Skeletal muscle satellite cell (primary cell): ENCODE measurements around the gene SLC16A12.

Experiments used
- H3K27me3 ChIP-seq: 2 replicates; pipeline ENCODE4 v1.7.0; 2013; ENCODE audit warnings: low read length; ENCODE audit not compliant: control insufficient read depth, insufficient read depth
- H3K36me3 ChIP-seq: 2 replicates; pipeline ENCODE4 v1.7.0; 2013; ENCODE audit warnings: mild to moderate bottlenecking, control low read depth, low read length; ENCODE audit not compliant: insufficient read depth
- H3K4me1 ChIP-seq: 2 replicates; pipeline ENCODE4 v1.7.0; 2013; ENCODE audit warnings: low read length; ENCODE audit not compliant: control insufficient read depth, insufficient read depth
- H3K4me2 ChIP-seq: 2 replicates; pipeline ENCODE4 v1.7.0; 2013; ENCODE audit warnings: mild to moderate bottlenecking, low read length
- H3K4me3 ChIP-seq: 2 replicates; pipeline ENCODE4 v1.7.0; 2013; ENCODE audit warnings: low read length
- H3K9ac ChIP-seq: 2 replicates; pipeline ENCODE4 v1.7.0; 2013; ENCODE audit warnings: mild to moderate bottlenecking, low read depth, low read length, moderate library complexity
- H3K9me3 ChIP-seq: replicated peaks from 2 replicates; pipeline ENCODE4 v1.7.0; 2013; ENCODE audit warnings: mild to moderate bottlenecking, control low read depth, low read length

Gene SLC16A12

DNA sequence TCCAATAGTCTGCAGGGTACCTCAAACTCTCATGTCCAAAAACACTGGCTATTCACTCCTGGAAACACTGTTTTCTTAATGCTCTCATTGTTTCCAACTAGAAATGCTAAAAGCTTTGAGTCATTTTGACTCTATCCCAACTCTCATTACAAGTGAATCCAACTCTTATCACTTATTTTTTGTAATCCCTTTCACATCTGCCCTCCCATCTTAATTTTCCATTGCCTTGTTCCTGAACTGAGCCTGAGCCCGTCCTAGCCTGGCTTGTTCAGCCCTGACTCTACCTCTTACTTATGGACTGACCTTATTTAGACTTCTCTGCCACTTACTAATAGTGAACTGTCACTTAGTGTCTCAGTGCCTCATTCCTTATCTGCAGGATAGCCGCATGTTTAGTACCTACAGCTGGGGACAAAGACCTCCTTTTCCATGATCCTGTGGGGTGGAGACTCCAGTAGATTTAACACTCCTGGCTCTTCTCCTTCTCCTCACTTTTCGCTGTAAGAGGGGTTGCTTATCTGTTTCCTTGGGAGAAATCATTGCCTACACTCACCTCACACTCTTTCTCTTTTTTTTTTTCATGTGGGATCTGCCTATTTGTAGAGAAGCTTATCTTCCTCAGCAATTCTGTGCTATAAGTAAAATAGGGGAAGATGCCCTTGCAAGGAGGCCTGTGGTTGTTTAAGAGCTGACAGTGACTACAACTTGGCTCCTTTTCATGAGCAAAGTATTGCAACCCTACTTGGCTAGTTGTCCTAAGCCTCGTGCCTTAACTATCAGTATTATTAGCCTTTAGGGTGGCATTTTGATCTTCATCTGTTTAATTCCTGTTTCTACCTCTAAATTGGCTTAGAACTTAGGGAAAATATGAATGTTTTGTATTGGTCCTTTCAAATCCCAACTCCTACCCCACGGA is 56.4 kb downstream of the SLC16A12 start:
- Histone ChIP-seq H3K4me3 (no peak overlapping the region), H3K4me2 (no peak overlapping the region), H3K36me3 (no peaks in the 10 kb centered on the region), H3K9ac (peak overlapping the region; percentile 51), H3K27me3 (no peaks in the 10 kb centered on the region), H3K4me1 (peaks cover 69% of the 10 kb centered on the region), H3K9me3 (no peaks in the 10 kb centered on the region)

GRCh38 chr10:89478085-89478738 is 57.2 kb downstream of the SLC16A12 start:
- Histone ChIP-seq H3K9ac (peak overlapping the region; percentile 9), H3K4me3 (no peak overlapping the region), H3K27me3 (no peaks in the 10 kb centered on the region), H3K4me2 (no peak overlapping the region), H3K9me3 (no peaks in the 10 kb centered on the region), H3K4me1 (peaks cover 69% of the 10 kb centered on the region), H3K36me3 (no peaks in the 10 kb centered on the region)

DNA sequence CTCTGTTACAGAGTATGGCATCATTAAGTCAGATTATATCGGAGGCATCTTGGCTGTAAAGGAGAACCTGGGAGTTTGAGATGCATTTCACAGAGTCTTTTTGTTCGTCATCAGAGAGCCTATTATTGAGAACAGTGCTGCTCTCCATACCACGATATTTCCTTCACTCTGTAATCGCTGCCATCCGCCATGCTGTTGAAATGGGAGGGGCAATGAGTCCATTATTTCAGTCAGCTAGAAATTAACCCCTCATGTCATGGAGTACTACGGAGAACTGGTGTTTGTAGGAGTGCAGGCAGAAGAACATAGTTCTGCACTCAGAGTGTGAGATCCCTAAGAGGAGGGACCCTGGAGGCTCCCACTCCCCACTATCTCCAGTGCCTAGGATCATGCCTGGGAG is 59.2 kb downstream of the SLC16A12 start:
- Histone ChIP-seq H3K36me3 (no peaks in the 10 kb centered on the region), H3K9me3 (no peaks in the 10 kb centered on the region), H3K4me1 (peaks cover 63% of the 10 kb centered on the region), H3K9ac (peak overlapping the region; percentile 34), H3K4me3 (no peak overlapping the region), H3K4me2 (peak overlapping the region; percentile 35), H3K27me3 (no peaks in the 10 kb centered on the region)

DNA sequence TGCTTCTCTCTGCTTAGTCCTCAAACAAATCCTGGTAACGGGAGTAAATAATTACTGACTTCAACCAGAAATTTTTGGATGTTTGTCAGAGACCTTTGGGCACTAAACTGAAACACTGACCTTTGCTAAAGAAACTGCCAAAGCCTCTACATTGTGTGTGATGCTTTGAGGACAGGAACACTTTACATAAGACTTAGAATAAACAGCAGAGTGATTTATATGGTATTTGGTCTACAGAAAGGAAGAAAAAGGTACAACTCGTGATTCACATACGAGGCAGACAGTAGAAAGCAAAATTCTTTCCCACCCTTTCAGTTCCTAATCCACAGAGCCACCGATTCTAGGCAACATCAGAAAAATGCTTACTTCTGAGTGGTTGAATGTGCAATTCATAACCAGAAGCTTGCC is 59.8 kb downstream of the SLC16A12 start:
- Histone ChIP-seq H3K4me1 (peaks cover 63% of the 10 kb centered on the region), H3K36me3 (no peaks in the 10 kb centered on the region), H3K4me3 (no peak overlapping the region), H3K9me3 (no peaks in the 10 kb centered on the region), H3K9ac (peak overlapping the region; percentile 34), H3K4me2 (peak overlapping the region; percentile 35), H3K27me3 (no peaks in the 10 kb centered on the region)

- Histone ChIP-seq H3K36me3 (no peaks in the 10 kb centered on the region), H3K9me3 (no peaks in the 10 kb centered on the region)
These were observed 60.3 kb downstream of the SLC16A12 start for GRCh38 chr10:89475125-89475524.

GRCh38 chr10:89474452-89474851 is 60.9 kb downstream of the SLC16A12 start:
- Histone ChIP-seq H3K36me3 (no peaks in the 10 kb centered on the region), H3K4me3 (no peak overlapping the region), H3K9me3 (no peaks in the 10 kb centered on the region), H3K27me3 (no peaks in the 10 kb centered on the region), H3K9ac (no peak overlapping the region), H3K4me2 (no peak overlapping the region), H3K4me1 (peaks cover 63% of the 10 kb centered on the region)

More at GRCh38 chr10:89475125-89475524, 60.3 kb downstream of the SLC16A12 start:
- H3K9ac ChIP-seq = peak overlapping the region; percentile 34
- peaks cover 63% of the 10 kb centered on the region for H3K4me1 ChIP-seq
- no peaks in the 10 kb centered on the region for H3K27me3 ChIP-seq
- H3K4me3 ChIP-seq = no peak overlapping the region
- H3K4me2 ChIP-seq = no peak overlapping the region

- peak overlapping the region; percentile 3 for H3K9ac ChIP-seq
- no peaks in the 10 kb centered on the region for H3K36me3 ChIP-seq
- no peak overlapping the region for H3K4me3 ChIP-seq
- no peaks in the 10 kb centered on the region for H3K27me3 ChIP-seq
- no peak overlapping the region for H3K4me2 ChIP-seq
- H3K4me1 ChIP-seq = peaks cover 59% of the 10 kb centered on the region
- H3K9me3 ChIP-seq = no peaks in the 10 kb centered on the region
These were observed 64.1 kb downstream of the SLC16A12 start for GRCh38 chr10:89471110-89471809.

DNA sequence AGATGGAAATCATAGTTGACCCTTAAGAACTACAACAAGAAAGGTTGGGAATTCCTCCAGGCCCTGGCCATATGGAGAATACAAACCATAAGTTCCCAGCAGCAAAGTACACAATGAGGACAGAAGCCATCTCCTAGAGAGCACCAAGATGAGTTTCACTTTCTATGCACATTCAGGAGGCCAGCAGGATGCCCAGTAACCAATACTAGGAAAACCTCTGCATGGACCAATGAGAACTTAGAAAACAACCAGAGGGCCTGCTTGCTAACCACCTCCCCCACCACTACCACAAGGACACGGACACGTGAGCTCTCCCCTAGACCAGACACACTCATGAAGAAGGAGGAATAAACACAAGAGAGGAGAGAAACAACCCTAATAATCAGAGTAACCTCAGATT is 64.8 kb downstream of the SLC16A12 start:
- no peaks in the 10 kb centered on the region for H3K9me3 ChIP-seq
- H3K4me3 ChIP-seq = no peak overlapping the region
- H3K4me1 ChIP-seq = peaks cover 55% of the 10 kb centered on the region
- no peaks in the 10 kb centered on the region for H3K36me3 ChIP-seq
- peak overlapping the region; percentile 1 for H3K4me2 ChIP-seq
- H3K27me3 ChIP-seq = no peaks in the 10 kb centered on the region
- no peak overlapping the region for H3K9ac ChIP-seq

DNA sequence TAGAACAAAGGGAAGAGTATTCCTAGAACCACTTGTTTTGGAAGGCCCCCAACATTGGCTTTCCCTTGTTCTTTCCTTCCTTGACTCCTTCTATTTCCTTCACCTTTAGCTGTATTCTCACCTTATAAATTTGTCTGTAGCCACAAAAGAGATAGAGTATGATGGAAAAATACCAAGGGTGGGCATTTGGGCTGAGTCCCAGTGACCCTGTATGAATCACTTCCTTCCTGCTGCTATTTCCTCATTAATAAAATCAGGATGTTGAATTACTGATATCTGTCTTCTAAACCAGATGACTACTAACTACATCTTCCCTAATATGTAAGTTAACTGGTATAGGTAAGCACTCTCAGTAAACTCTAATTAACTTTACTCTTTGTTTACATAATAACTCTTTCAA is 65.9 kb downstream of the SLC16A12 start:
- no peaks in the 10 kb centered on the region for H3K9me3 ChIP-seq
- H3K4me3 ChIP-seq = no peak overlapping the region
- no peak overlapping the region for H3K9ac ChIP-seq
- H3K27me3 ChIP-seq = no peaks in the 10 kb centered on the region
- H3K36me3 ChIP-seq = no peaks in the 10 kb centered on the region
- H3K4me2 ChIP-seq = no peak overlapping the region
- peaks cover 48% of the 10 kb centered on the region for H3K4me1 ChIP-seq

DNA sequence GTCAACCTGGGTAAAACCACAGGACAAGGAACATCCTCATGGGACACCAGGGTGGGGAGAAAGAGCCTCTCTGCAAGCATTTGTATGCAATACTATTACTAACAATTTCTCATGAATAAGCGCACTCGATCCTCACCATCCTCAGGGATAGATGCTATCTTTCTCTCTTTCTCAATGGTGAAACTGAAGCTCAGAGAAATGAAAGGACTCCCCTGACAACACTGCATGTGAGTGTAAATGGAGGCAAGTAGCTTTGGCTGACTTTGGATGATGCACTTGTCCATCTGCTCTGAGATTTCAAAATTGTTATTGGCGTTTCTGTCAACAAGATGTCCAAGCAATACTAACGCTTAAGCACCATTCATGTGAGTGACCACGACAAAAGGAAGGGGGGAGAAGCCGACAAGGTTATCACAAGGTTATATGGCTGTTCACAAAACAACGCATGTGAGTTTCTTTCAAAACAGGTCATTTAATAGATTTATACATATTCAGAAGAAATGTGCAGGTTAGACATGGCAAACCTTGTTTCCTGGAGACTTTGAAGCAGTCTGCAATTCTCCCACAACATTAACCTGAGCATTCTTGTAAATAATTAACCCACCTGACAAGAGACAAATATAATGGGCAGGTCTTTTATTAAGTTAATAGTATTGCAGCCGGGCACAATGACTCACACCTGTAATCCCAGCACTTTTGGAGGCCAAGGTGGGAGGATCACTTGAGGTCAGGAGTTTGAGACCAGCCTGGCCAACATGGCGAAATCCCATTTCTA is 67.0 kb downstream of the SLC16A12 start:
- Histone ChIP-seq H3K9me3 (no peaks in the 10 kb centered on the region), H3K9ac (no peak overlapping the region), H3K4me3 (no peak overlapping the region), H3K4me2 (no peak overlapping the region), H3K27me3 (no peaks in the 10 kb centered on the region), H3K4me1 (peaks cover 48% of the 10 kb centered on the region), H3K36me3 (no peaks in the 10 kb centered on the region)

- peaks cover 46% of the 10 kb centered on the region for H3K4me1 ChIP-seq
- H3K27me3 ChIP-seq = no peaks in the 10 kb centered on the region
These were observed 68.8 kb downstream of the SLC16A12 start for GRCh38 chr10:89466599-89467035.

More at GRCh38 chr10:89466599-89467035, 68.8 kb downstream of the SLC16A12 start:
- no peaks in the 10 kb centered on the region for H3K9me3 ChIP-seq
- no peaks in the 10 kb centered on the region for H3K36me3 ChIP-seq
- H3K4me2 ChIP-seq = peak overlapping the region; percentile 0
- H3K9ac ChIP-seq = no peak overlapping the region
- no peak overlapping the region for H3K4me3 ChIP-seq
